ENCODE measurements around the gene ZNF775. TPM values are rescaled to one million over a fixed set of nuclear protein-coding genes. Genes with fewer than 3 reads are reported as not detected.
A peak's percentile ranks its signal among the peaks of the same experiment; 100 is the strongest.

ZNF775 gene
- total and polyA plus RNA-seq, 8 donors = 4.0 to 11.7 (median 5.8) TPM

GRCh38 chr7:150377635-150378034 is 1.5 kb upstream of the ZNF775 start:
- no peak for DNase-seq
- H3K36me3 ChIP-seq = peaks cover 0 to 20% of the 10 kb centered on the region in 2 donors
- intact Hi-C loops (cut with DNase I) = no loop called here
- peak; percentile 6 for ATAC-seq
- H3K4me3 ChIP-seq = no peak overlapping the region
- no peaks in the 10 kb centered on the region for H3K27me3 ChIP-seq
- no peaks in the 10 kb centered on the region for H3K9me3 ChIP-seq
- no peak for TF ChIP-seq CTCF (IDR thresholded peaks at IDR 0.05)
- peak overlapping the region; percentile 84 to 92 for H3K27ac ChIP-seq
- peaks cover 15 to 44% of the 10 kb centered on the region in 2 donors for H3K4me1 ChIP-seq

GRCh38 chr7:150378115-150378852 is 846 bp upstream of the ZNF775 start:
- DNase-seq = peak in 3 of 4 donors; percentile 64 to 77 (median 67)
- peak; percentile 40 for ATAC-seq
- H3K9me3 ChIP-seq = no peaks in the 10 kb centered on the region
- peaks cover 0 to 13% of the 10 kb centered on the region in 2 donors for H3K36me3 ChIP-seq
- no peak for TF ChIP-seq CTCF (IDR thresholded peaks at IDR 0.05)
- peak overlapping the region; percentile 84 to 92 for H3K27ac ChIP-seq
- intact Hi-C loops (cut with DNase I) = no loop called here
- peak overlapping the region; percentile 75 to 96 for H3K4me3 ChIP-seq
- no peaks in the 10 kb centered on the region for H3K27me3 ChIP-seq
- H3K4me1 ChIP-seq = peaks cover 12 to 37% of the 10 kb centered on the region in 2 donors

GRCh38 chr7:150379441-150380379 is 580 bp downstream of the ZNF775 start:
- ATAC-seq = no peak
- peak overlapping the region; percentile 75 to 96 for H3K4me3 ChIP-seq
- intact Hi-C loops (cut with DNase I) = no loop called here
- H3K27ac ChIP-seq = peak overlapping the region; percentile 82 to 84
- DNase-seq = no peak
- H3K4me1 ChIP-seq = peaks cover 12 to 43% of the 10 kb centered on the region in 2 donors
- H3K27me3 ChIP-seq = no peaks in the 10 kb centered on the region
- H3K36me3 ChIP-seq = no peaks in the 10 kb centered on the region
- no peaks in the 10 kb centered on the region for H3K9me3 ChIP-seq
- TF ChIP-seq CTCF (IDR thresholded peaks at IDR 0.05) = no peak

GRCh38 chr7:150380463-150380862 is 1.3 kb downstream of the ZNF775 start:
- Histone ChIP-seq H3K4me3 (peak overlapping the region in 1 of 2 donors; percentile 75), H3K27ac (no peak overlapping the region)
- no peak for TF ChIP-seq CTCF (IDR thresholded peaks at IDR 0.05)

GRCh38 chr7:150381096-150381495 is 2.0 kb downstream of the ZNF775 start:
- H3K36me3 ChIP-seq = no peaks in the 10 kb centered on the region
- ATAC-seq (no peak), DNase-seq (no peak)
- no peaks in the 10 kb centered on the region for H3K9me3 ChIP-seq
- no peak overlapping the region for H3K4me3 ChIP-seq
- no peaks in the 10 kb centered on the region for H3K27me3 ChIP-seq
- intact Hi-C loops (cut with DNase I) = no loop called here
- TF ChIP-seq CTCF (IDR thresholded peaks at IDR 0.05) = no peak
- H3K27ac ChIP-seq = no peak overlapping the region
- peaks cover 12 to 51% of the 10 kb centered on the region in 2 donors for H3K4me1 ChIP-seq

More at GRCh38 chr7:150380463-150380862, 1.3 kb downstream of the ZNF775 start:
- DNase-seq (no peak), ATAC-seq (no peak)
- intact Hi-C loops (cut with DNase I) = no loop called here
- H3K9me3 ChIP-seq = no peaks in the 10 kb centered on the region
- H3K4me1 ChIP-seq = peaks cover 12 to 51% of the 10 kb centered on the region in 2 donors
- H3K27me3 ChIP-seq = no peaks in the 10 kb centered on the region
- H3K36me3 ChIP-seq = no peaks in the 10 kb centered on the region
